ENCODE results near the gene EXOC6B.

Gene EXOC6B

DNA sequence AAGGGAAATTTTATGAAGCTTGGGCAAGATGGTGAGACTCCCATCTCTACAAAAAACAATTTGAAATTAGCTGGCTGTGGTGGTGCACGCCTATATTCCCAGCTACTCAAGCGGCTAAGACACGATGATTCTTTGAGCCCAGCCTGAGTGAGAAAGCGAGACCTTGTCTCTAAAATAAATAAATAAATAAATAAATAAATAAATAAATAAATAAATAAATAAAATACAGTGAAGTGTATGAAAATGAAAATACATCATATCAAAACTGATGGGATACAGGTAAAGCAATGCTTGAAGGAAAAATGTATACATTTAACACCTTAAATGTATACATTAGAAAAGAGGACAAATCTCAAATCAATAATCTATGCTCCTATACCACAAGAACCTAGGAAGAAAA is 15.7 kb downstream of the EXOC6B start:
- Histone ChIP-seq H3K9me3 (ENCODE audit: insufficient read depth, low read length) (peaks cover 11% of the 10 kb centered on the region; the same call in 1 of the 2 replicates), H3K4me2 (ENCODE audit: low read length) (no peak overlapping the region), H3K4me3 (ENCODE audit: low read length) (no peak overlapping the region), H3K27ac (ENCODE audit: low read length) (no peak overlapping the region), H3K27me3 (ENCODE audit: low read depth, low read length) (no peaks in the 10 kb centered on the region), H3K36me3 (replicated peaks; ENCODE audit: low read depth, low read length) (peaks cover 14% of the 10 kb centered on the region), H3K4me1 (ENCODE audit: low read length) (no peaks in the 10 kb centered on the region), H3K79me2 (ENCODE audit: low read length) (no peaks in the 10 kb centered on the region; the same call in 1 of the 2 replicates), H2AFZ (ENCODE audit: low read depth, low read length) (no peak overlapping the region), H3K9ac (ENCODE audit: low read length) (no peak overlapping the region), H4K20me1 (ENCODE audit: insufficient read depth, low read length) (no peaks in the 10 kb centered on the region)
- no peak for TF ChIP-seq EZH2phosphoT487 (IDR thresholded peaks at IDR 0.05; ENCODE audit: low read depth)
- TF ChIP-seq, protein P1, sequence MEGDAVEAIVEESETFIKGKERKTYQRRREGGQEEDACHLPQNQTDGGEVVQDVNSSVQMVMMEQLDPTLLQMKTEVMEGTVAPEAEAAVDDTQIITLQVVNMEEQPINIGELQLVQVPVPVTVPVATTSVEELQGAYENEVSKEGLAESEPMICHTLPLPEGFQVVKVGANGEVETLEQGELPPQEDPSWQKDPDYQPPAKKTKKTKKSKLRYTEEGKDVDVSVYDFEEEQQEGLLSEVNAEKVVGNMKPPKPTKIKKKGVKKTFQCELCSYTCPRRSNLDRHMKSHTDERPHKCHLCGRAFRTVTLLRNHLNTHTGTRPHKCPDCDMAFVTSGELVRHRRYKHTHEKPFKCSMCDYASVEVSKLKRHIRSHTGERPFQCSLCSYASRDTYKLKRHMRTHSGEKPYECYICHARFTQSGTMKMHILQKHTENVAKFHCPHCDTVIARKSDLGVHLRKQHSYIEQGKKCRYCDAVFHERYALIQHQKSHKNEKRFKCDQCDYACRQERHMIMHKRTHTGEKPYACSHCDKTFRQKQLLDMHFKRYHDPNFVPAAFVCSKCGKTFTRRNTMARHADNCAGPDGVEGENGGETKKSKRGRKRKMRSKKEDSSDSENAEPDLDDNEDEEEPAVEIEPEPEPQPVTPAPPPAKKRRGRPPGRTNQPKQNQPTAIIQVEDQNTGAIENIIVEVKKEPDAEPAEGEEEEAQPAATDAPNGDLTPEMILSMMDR (IDR thresholded peaks at IDR 0.05; ENCODE audit: low read depth, low read length): no peak

DNA sequence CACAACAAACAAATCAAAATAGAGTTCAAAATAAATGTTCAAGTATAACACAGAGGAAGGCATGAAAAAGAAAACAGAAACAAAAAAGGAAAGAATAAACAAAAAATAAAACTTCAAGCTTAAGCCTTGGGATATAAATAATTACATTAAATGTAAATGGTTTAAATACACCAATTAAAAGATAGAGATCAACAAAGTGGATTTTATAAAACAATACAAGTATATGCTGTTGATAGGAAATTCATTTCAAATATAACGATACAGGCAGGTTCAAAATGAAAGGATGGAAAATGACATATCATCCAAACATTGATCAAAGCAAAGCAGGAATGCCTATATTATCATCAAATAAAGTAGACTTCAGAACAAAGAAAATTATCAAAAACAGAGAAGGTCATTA is 16.7 kb downstream of the EXOC6B start:
- no peak overlapping the region for H2AFZ ChIP-seq (ENCODE audit: low read depth, low read length)
- H3K27me3 ChIP-seq (ENCODE audit: low read depth, low read length): no peaks in the 10 kb centered on the region
- H3K9me3 ChIP-seq (ENCODE audit: insufficient read depth, low read length): peaks cover 11% of the 10 kb centered on the region; the same call in 1 of the 2 replicates
- no peak overlapping the region for H3K4me3 ChIP-seq (ENCODE audit: low read length)
- no peak overlapping the region for H3K9ac ChIP-seq (ENCODE audit: low read length)
- TF ChIP-seq, protein P1 (IDR thresholded peaks at IDR 0.05; ENCODE audit: low read depth, low read length): no peak
- TF ChIP-seq EZH2phosphoT487 (IDR thresholded peaks at IDR 0.05; ENCODE audit: low read depth): no peak
- H4K20me1 ChIP-seq (ENCODE audit: insufficient read depth, low read length): no peaks in the 10 kb centered on the region
- no peak overlapping the region for H3K27ac ChIP-seq (ENCODE audit: low read length)
- H3K4me1 ChIP-seq (ENCODE audit: low read length): no peaks in the 10 kb centered on the region
- no peak overlapping the region for H3K4me2 ChIP-seq (ENCODE audit: low read length)
- H3K79me2 ChIP-seq (ENCODE audit: low read length): no peaks in the 10 kb centered on the region; the same call in 1 of the 2 replicates
- peaks cover 14% of the 10 kb centered on the region for H3K36me3 ChIP-seq (replicated peaks; ENCODE audit: low read depth, low read length)

DNA sequence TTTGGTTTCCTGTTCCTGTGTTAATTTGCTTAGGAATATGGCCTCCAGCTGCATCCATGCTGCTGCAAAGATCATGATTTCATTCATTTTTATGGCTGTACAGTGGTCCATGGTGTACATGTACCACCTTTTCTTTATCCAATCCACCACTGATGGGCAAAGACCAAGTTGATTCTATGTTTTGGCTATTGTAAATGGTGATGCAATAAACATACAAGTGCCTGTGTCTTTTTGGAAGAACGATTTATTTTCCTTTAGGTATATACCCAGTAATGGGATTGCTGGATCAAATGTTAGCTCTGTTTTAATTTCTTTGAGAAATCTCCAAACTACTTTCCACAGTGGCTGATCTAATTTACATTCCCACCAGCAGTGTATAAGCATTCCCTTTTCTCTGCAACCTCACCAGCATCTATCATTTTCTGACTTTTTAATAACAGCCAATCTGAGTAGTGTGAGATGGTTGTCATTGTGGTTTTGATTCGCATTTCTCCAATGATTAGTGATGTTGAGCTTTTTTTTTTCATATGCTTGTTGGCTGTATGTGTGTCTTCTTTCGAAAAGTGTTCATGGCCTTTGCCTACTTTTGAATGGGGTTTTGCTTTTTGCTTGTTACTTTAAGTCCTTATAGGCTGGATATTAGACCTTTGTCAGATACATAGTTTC is 19.4 kb downstream of the EXOC6B start:
- Histone ChIP-seq H3K4me1 (ENCODE audit: low read length) (no peaks in the 10 kb centered on the region), H3K4me3 (ENCODE audit: low read length) (no peak overlapping the region), H3K9me3 (ENCODE audit: insufficient read depth, low read length) (peaks cover 11% of the 10 kb centered on the region; the same call in 1 of the 2 replicates), H3K27ac (ENCODE audit: low read length) (no peak overlapping the region), H3K36me3 (replicated peaks; ENCODE audit: low read depth, low read length) (peaks cover 14% of the 10 kb centered on the region), H4K20me1 (ENCODE audit: insufficient read depth, low read length) (no peaks in the 10 kb centered on the region), H3K79me2 (ENCODE audit: low read length) (no peaks in the 10 kb centered on the region; the same call in 1 of the 2 replicates), H3K4me2 (ENCODE audit: low read length) (no peak overlapping the region), H3K9ac (ENCODE audit: low read length) (no peak overlapping the region), H3K27me3 (ENCODE audit: low read depth, low read length) (no peaks in the 10 kb centered on the region), H2AFZ (ENCODE audit: low read depth, low read length) (no peak overlapping the region)
- TF ChIP-seq, protein P1 (IDR thresholded peaks at IDR 0.05; ENCODE audit: low read depth, low read length): no peak
- TF ChIP-seq EZH2phosphoT487 (IDR thresholded peaks at IDR 0.05; ENCODE audit: low read depth): no peak

DNA sequence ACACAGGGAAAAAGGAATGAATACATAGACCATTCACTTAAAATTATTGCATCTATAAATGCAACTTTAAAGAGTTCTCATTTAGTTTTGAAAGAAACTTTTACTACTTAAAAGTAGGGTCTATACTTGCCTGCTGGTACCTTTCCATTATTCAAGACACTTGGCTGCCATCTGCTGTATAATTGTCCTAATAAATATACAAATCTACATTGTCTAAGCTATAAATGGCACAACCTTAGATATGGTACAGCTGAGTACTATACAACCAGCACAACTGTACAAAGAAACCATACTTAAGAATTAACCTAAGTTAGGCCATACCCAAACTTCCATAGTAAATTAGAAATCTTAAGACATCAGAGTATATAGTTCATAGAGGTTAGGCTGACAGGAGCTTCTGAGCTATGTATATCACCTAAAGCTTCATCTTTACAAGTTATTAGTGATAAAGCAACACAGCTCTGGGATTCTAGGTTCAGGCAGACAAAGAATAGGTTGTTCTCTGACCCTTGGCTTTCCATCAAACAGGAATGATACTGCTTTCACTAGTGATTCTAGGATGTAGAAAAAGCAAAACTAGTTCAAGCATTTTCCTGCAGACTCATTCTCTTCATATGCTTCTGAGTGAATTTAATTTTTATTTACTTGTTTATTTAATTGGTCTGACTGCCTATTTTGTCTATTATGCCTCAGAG is 22.1 kb downstream of the EXOC6B start:
- Histone ChIP-seq H3K9me3 (ENCODE audit: insufficient read depth, low read length) (no peaks in the 10 kb centered on the region), H3K79me2 (ENCODE audit: low read length) (no peaks in the 10 kb centered on the region), H4K20me1 (ENCODE audit: insufficient read depth, low read length) (no peaks in the 10 kb centered on the region), H2AFZ (ENCODE audit: low read depth, low read length) (no peak overlapping the region), H3K36me3 (replicated peaks; ENCODE audit: low read depth, low read length) (peaks cover under 1% of the 10 kb centered on the region), H3K27me3 (ENCODE audit: low read depth, low read length) (no peaks in the 10 kb centered on the region), H3K4me3 (ENCODE audit: low read length) (no peak overlapping the region), H3K9ac (ENCODE audit: low read length) (no peak overlapping the region), H3K4me1 (ENCODE audit: low read length) (no peaks in the 10 kb centered on the region), H3K4me2 (ENCODE audit: low read length) (no peak overlapping the region), H3K27ac (ENCODE audit: low read length) (no peak overlapping the region)
- no peak for TF ChIP-seq EZH2phosphoT487 (IDR thresholded peaks at IDR 0.05; ENCODE audit: low read depth)
- TF ChIP-seq, protein P1 (IDR thresholded peaks at IDR 0.05; ENCODE audit: low read depth, low read length): no peak
